Stimulated activated CD4-positive, alpha-beta T cell treated with anti-CD3 and anti-CD28 coated beads, Interleukin-4, amount 100 ng/mL, for 24 hours (primary cell): ENCODE measurements around the gene NR2F1.

ENCODE experiments used
- DNase-seq: peaks from one replicate; pipeline ENCODE4 v3.0.0-alpha.2; 2020

The NR2F1 gene

DNA sequence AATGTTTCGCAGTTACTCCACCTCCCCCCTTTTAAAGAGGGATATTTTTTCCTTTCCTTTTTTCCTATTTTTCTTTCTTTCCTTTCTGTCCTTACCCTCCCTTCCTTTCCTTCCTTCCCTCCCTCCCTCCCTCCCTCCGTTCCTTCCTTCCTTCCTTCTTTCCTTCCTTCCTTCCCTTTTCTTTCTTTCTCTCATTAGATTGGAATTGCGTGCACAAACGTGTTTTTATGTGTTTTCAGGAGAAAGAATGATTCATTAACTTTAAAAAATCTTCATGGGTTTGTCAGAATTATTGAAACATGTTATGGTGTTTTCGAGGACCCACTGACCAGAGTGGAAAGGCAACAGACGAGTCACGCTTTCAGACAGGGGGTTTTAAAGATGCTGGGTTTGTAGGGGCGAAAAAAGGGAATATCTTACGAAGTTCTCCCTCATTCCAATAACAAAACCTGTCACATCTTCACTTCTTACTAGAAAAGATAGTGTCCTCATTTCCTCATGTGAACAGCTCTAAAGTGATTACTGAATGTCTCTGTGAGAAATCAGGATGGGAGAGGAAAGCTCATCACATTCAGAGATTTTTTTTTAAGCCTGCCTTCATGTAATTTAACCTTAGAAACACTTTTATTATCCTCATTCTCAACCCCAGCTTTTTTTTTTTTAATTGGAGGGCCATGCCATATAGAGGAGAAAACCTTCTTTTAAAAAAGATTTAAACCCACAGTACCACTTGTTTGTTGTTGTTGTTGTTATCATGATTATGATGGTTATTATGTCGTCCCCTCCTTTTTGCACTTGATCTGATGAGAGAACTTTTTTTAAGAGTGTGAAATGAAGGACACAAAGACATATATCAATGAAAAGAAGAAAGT, 21.9 kb downstream of the NR2F1 start:
- no peak for DNase-seq

DNA sequence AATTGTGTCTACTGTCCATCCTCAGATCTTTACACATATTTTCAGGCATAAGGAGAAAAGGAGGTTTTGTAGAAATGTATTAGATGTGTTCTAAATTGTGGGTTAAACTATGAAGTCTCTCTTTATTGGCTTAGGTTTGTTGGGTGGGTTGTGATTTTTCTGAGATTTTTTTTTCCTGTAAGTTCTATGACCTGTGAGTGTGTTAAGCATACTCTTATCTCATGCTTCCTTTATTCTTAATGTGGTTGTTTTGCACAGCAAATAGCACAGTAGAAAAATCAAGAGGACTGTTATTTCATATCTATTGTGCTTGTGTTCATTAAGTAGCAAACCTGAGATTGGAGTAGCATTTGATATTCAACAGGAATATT, 23.3 kb downstream of the NR2F1 start:
- no peak for DNase-seq

DNA sequence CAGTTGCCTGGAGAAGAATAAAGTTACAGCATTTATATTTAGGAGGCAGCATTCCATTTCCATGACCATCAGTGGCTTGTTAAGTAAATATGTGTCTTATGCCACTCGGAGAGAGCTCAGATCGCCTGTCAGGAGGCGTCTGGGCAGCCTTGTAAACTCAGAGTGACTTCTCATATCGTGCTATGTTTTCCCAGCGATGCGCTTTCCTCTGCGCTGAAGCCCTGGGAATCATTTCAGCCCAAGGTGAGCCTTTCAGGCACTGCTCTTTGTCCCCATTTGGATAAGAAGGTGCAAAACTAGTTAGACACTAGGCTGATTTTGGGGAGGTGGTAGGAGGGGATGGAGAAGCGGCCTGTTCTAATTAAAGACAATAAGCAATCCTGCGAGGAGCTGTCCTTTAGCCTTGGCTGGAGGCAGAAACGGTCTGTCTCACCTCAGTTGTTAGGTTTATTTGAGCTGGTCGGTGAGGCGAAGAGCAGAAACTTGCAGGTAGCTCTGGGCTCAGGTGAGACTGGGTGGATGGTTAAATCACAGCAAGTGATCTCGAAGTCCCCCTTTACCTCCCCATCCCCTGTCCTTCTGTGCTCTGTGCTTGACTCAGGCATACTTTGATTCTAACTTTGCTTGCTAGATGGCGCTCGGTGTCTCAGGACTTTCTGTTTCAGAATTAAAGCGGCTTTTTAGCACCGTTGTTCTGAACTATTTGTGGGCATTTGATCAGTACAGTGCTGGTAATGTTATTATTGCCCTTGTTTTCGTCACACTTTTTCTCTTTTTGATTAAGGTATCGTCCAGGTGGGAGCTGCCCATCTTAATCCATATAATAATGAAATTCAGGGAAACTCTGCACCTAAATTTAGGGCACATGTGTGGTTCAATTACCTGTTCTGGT, 24.6 kb downstream of the NR2F1 start:
- peak; percentile 30 for DNase-seq

DNA sequence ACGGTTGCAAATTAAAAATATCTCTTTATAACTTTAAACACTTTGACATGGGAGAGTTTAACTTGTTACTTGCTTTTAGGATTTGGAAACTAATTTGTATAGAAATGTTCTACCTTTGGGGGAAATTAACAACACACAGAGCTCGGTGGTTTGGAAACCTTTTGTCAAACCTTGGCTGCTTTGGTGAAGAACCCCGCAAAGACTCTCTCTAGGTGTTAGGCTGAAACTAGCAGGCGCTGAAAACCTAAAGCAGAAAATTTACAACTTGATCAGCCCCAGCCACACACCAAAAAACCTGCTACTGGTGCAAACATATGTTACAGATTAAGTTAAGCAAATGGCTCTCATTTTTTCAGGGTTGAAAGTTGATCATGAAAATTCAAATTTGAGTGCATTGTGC, 25.8 kb downstream of the NR2F1 start:
- DNase-seq = no peak

DNA sequence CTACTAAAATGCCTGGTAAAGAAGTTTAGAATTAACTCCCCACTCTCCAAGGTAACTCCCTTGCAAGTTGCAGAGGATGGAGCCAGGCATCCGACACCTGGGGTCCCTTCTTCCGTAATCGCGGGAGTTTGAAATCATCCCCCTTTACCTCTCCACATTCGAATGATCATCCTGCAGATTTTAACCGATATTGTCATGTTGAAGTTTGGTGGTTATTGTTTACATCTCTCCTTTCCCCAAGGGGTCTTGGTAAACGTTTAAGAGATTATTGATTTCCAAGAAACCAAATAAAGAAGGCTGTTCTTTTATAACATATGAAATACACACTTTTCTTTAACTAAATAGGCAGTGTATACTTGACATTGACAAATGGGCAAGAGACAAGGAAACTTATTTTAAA, 26.7 kb downstream of the NR2F1 start:
- DNase-seq = no peak

DNA sequence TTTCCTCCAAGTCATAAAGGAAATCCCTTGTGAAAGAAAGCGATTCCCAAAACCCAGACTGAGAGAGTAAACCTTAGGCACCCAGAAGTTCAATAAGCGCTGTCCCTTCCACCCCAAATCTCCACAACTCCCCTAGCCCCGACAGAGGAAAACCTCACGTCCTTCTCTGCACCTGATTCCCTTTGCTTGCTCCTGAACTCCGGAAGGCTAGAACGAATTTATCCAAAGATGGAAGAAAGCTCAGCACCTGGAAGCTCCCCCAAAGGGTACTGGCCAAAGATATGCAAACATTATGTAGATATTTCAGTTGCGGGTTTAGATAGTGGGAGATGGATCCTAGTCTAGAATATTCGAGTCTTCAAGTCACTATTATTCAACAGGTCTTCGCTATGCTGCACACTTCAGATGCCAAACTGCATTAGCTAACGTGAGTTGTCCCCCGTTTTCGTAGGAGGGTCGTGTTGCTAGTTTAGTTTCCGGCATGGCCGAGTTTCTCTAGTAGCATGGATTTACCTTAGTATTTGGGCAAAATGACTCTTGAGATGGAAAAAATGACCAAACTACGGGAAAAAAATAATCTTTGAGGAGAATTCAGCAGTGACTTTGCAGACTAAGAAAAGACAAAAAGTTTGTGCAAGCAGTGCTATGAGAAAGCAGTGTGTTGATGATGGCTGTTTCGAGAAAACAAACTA, 27.7 kb downstream of the NR2F1 start:
- no peak for DNase-seq

DNA sequence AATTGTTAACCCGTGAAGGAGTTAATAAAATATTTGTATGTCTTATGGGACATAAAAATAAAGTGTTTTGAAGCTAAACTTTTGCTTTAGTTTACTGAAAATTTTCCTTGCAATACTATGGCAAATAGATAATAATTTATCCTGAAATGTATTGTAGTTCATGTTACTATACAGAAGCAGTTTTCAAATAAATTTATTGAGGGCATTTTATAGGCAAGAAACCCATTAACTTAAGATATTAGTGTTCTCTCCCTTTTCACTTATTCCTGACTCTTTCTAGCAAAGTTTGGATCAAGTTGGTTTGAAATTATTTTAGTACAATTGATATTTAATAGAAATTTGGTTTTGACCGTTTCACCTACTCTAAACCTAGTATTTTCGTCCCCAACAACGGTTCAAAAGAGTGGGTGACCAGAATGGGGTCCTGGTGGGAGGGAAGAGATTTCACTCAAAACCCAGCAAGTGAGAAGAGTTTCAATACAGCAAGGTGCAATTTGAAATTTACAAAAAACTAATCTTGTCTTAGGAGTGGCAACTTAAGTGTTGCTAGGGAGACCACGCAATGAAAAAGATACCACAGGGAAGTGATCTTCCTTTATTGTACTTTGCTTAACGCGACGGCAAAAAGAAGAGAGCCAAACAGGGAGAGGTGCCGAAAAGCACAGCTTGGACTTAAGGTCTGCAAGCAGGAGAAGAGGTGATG, 28.4 kb downstream of the NR2F1 start:
- no peak for DNase-seq

DNA sequence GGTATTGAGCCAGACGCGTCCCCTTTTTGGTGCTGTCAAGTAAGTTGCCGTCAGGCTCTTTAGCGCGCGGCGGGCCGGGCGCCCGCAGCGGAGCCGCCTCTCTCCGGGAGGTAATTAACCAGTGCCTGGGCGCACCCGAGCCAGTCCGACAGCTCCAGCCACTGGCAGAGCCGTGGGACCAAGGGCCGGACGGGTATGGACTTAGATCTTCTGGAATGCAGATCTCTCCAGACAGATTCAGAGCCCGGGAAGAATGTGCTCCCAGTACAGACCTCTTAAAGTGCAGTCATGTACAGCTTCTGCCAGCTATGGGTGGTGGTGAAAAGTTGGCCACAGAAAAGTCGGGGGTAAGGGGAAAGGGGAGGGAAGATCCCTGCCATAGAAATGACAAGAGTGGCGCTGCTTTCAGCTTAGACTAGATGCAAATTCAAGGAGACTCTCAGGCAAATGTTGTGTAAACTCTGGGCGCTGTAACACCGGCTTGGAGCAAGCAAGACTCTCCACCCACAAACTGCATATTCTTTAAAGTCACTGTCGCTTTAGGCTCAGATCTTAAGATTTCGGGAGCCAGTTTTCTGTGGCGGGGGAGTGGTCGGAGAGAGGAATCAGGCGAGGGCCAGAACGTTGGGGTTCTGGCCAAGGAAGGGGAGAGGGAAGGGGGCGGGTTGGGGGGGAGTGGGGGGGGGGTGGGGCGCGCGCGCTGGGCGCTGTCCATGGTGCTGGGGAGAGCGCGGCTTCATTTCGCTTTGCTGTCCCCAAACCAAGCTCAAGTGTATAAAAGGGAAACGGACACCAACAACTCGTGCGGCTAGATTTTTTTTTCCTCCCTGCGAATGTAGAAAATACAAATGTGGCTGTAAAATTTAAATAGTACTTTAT, 29.2 kb downstream of the NR2F1 start:
- no peak for DNase-seq

DNA sequence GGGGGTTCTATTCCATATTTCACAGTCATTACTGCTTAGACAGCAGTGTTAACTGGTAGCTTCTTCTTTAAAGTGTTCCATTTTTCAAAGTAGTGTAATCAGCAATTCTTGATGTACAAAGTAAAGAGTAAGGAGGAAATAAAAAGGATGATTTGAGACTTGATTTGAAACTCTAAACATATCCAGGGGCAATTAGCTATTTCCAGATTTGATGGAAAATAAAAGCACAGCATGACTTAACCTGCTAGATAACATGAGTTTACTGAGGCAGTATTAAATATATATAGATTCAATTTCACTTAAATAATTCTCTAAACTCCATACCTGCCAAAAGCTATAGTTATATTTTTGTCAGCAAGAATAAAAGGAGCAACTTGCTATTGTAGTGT, 29.8 kb downstream of the NR2F1 start:
- DNase-seq = no peak

DNA sequence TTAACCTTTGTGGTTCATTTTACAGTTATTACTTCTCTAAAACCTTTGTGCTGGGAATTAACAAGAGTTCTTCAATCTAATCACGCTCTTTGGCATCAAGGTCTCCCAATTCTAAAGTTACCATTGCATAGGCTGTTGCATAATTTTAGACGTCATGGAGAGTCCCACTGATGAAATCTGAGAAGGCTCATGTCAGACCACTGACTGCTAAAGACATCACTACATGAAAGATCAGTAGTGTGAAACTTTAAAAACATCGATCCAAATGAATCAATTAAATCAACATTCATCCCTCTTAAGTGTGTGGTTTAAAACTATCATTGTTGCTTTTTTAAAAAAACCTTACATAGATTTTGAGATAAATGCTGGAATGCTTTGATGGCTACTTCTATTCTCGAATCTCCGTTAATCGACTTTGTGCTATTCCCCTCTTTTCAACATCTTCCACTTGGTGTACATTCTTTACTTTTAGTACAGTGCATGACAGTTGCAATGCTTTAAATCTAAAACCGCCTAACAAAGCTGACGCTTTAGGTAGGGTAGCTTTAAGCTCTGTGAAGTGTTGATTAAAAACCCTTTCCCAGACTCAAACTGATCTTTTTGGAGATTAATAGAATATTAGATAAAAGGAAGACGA, 33.6 kb downstream of the NR2F1 start:
- DNase-seq = no peak

DNA sequence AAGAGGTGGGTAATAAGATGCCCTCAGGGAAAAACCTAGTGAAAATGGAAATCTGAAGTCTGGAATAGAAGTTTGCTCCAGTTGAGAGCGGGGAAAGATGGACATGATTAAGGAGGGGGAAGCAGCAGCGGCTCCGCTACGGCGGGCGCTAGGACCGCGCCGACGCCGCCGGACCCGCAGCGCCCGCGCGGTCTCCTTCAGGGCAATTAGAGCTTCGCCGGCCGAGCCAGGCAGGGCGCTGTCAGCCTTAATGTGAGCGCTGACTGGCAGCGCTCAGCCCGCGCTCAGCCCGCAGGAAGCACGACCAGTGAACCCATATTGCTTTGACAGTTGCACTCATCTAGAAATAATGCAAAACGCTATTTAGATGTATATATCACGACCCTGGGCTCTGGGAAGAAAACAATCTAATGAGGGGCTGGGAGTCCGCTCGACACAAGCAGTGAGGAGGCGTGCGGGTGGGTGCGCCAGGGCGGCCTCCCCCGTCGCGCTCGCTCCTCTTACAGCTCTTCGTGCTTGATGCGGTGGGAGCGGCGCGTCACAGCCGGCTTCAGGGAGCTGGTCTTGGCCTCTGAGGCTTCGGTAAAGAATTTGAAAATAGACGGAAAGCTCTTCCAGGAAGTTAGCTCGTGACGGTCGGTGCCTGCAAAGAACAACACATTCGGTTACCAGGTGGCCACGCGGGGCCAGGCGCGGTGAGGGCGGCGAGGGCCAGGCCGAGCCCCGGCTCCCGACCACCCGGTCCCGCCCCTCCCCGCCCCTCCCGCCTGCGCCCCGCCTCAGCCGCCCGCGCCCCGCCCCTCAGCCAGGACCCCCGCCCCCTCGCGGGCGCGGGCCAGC, 37.7 kb downstream of the NR2F1 start:
- DNase-seq = peak; percentile 39

DNA sequence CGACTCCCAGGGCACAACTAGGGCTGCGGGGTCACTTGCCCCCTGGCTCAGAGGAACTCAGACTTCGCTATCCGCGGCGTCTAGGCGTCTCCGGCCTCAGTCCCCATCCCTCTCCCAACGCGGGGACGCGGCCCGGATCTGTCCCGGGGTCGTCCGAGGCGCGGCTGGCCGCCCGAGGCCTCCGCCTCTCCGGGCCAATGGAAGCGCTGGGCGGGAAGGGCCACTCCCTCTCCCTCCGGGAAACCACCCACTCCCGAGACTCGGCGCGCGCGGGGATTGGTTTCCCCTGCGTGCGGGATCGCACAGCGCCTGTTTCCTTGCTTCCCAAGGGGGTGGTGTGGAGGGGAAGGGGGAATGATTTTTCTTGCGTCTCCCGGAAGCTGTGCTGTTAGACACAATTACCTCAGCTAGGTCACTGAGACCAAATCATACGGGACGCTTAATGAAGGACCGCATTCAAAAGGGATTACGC, 38.3 kb downstream of the NR2F1 start:
- DNase-seq = no peak

DNA sequence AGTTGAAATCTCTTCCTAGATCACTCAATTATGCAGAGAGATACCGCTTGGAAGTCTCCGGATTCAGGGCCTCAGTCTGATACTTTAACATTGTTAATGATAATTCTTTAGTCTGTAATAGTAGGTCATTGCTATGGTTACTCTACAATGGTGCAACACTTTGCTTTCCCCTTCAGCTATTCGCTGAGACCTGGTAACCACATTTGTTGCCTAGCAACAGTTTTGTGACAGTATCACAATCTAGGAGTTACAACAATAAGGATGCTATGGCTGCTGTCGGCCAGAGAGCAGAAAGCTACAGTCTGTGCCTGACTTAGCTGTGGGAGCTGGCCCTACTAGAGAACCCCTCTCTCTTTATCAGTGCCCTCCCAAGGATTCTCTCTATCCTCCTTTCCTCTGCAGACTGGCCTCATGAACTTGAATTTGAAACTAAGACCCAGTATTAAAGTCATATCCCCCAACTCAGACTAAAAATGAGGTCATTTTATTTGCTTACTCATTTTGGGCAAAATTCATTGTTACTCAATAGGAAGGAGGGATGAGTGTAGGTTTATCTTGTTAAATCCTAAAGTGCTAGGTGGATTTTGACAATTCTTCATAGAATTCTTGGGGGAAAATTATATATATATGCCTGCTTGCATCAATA, 39.3 kb downstream of the NR2F1 start:
- DNase-seq = peak; percentile 31

DNA sequence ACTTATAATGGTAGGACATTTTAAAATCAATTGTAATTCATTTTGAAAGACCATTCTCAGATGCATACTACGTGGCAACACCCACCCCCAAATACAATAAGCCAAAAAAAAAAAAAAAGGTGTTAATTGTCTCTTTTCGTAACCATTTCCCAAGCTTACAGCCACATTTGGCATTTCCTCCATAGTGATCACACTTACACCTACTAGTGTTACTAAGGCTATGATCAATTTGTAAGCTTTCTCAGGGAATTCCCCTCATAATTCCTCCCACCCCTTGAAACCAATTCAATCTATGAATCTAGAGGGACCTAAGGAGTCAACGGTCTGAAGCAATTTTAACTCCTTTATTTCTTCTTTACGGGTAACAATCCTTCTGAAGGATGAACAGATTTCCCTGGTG, 40.1 kb downstream of the NR2F1 start:
- DNase-seq = no peak

DNA sequence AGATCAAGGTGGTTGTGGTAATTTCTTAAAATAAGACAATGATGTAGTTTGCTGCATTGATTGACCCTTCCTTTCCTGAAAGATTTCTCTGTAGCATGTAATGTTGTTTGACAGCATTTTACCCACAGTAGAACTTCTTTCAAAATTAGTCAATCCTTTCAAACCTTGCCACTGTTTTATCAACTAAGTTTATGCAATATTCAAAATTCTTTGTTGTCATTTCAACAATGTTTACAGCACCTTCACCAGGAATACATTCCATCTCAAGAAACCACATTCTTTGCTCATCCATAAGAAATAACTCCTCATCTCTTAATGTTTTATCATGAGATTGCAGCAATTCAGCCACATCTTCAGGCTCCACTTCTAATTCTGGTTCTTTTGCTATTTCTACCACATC, 43.8 kb downstream of the NR2F1 start:
- DNase-seq = no peak

DNA sequence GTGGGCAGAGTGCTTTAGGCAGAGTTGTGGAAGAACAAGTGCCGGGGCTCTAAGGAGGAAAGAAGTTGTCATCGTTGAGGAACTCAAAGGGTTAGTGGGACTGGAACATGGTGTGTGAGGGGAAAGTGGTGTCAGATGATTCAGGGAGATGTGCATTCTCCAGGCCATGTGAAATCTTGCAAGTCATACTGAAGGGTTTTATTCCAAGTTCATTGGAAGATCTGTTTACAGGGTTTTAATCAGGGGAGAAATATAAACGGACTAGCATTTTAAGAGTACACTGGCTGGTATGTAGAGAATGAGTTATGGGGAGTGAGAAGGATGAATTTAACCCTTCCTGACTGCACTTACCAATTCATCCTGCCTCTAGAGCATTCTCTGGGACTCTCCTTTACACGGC, 49.3 kb downstream of the NR2F1 start:
- no peak for DNase-seq

DNA sequence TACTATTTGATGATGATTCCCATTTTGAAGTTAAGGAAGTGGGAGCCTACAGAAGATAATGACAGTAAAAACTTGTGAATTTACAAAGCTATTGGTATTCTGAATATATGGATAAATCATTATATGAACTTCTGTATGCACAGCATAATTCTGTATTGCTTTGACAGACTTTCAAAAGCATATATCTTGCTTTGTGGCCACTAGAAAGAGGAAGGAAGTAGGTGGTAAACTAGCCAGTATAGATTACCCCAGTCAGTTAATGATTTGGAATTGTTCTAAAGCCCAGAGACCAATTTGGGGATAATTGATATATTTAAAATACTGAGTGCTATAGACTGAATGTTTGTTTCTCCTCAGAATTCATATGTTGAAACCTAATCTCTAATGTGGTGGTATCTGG, 53.0 kb downstream of the NR2F1 start:
- DNase-seq = no peak

DNA sequence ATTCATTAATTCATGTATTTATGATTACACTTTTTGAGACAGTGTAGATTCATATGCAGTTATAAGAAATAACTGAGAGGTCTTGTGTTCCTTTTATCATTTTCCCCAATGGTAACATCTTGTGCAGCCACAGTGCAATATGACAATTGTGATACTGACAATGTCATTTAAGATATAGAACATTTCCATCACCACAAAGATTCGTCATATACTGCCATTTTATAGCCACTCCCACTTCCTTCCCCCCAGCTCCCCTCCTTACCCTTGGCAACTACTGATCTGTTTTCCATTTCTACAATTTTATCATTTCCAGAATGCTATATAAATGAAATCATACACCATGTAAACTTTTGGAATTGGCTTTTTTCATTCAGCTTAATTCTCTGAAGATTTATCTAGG, 53.8 kb downstream of the NR2F1 start:
- DNase-seq = no peak

DNA sequence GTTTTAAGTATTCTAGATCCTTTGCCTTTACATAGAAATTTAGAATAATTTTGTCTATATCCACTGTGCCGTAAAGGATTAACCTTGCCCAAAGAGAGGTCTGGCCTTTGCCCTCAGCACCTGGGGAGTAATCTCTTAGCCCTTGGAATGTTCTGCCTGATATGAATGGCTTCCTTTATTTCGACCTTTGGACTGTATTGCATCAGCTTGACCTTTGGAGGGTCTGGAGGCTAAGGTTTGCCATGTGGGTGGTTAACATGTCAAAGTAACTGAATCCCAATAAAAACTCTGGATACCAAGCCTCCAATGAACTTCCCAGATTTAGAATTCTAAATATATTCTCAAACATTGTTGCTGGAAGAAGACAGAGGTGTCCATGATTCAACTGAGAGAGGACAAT, 54.7 kb downstream of the NR2F1 start:
- no peak for DNase-seq

DNA sequence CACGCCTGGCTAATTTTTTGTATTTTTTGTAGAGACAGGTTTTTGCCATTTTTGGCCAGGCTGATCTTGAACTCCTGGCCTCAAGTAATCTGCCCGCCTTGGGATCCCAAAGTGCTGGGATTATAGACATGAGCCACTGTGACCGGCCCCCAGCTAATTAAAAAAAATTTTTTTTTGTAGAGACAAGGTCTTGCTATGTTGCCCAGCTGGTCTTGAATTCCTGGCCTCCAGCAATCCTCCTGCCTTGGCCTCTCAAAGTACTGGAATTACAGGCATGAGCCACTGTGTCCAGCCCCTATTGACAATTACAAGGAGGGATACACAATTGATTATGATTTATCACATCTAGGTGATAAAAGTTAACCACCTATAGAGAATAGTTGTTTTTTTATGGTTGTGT, 59.5 kb downstream of the NR2F1 start:
- DNase-seq = no peak
